DMS153 treated with DMSO at 0.1 percent for 48 hours (cell line): Measurements from ENCODE around the gene RNF208.
A peak's percentile ranks its signal among the peaks of the same experiment; 100 is the strongest.
"Not testable (repeated sequence)": the region's sequence is repeated elsewhere in the genome, so short reads cannot be mapped to it uniquely, and the experiment has no call there.

Experiments
- DNase-seq: peaks from one replicate; lab custom pipeline; 2025; ENCODE audit not compliant: unreplicated experiment; lab: John Stamatoyannopoulos, UW

RNF208 gene

GRCh38 chr9:137240318-137240840 is 18.3 kb upstream of the RNF208 start:
- DNase-seq: peak; percentile 98

DNA sequence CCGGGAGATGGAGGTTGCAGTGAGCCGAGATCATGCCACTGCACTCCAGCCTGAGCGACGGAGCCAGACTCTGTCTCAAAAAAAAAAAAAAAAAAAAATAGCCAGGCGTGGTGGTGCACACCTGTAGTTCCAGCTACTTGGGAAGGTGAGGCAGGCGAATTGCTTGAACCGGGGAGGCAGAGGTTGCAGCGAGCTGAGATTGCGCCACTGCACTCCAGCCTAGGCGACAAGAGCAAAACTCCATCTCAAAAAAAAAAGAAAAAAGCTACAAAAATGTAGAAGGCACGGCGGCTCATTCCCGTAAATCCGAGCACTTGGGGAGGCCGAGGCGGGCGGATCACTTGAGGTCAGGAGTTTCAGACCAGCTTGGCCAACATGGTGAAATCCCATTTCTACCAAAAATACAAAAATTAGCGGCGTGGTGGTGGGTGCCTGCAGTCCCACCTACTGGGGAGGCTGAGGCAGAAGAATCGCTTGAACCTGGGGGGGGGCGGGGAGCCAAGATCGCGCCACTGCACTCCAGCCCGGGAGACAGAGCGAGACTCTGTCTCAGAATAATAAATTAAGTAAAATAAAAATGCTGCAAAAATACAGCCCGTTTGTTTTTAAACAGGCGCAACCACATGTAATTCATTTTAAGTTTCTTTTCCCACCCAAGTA is 17.6 kb upstream of the RNF208 start:
- DNase-seq: not testable (repeated sequence)

GRCh38 chr9:137237759-137238726 is 16.0 kb upstream of the RNF208 start:
- peak; percentile 83 for DNase-seq

DNA sequence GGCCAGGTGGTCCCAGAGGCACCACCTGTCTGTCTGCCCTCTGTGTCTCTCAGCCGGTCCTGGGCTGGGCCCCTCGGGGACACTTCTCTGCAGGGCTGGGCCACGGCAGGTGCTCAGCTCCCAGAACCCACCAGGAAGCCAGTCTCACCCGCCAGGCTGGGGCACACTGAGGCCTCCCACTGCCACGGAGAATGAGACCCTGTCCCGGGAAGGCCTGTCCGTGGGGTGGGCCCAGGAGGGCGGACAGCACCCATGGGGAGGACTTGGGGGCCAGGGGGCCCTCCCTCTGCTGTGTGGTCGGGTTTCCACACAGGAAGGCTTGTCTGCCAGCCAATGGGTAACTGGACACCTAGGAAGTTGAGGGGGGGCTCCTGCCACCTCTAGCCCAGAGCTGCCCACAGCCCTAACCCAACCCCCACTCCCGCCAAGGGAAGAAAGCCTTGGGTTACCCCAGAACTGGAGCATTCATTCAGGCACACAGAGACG is 14.9 kb upstream of the RNF208 start:
- no peak for DNase-seq

DNA sequence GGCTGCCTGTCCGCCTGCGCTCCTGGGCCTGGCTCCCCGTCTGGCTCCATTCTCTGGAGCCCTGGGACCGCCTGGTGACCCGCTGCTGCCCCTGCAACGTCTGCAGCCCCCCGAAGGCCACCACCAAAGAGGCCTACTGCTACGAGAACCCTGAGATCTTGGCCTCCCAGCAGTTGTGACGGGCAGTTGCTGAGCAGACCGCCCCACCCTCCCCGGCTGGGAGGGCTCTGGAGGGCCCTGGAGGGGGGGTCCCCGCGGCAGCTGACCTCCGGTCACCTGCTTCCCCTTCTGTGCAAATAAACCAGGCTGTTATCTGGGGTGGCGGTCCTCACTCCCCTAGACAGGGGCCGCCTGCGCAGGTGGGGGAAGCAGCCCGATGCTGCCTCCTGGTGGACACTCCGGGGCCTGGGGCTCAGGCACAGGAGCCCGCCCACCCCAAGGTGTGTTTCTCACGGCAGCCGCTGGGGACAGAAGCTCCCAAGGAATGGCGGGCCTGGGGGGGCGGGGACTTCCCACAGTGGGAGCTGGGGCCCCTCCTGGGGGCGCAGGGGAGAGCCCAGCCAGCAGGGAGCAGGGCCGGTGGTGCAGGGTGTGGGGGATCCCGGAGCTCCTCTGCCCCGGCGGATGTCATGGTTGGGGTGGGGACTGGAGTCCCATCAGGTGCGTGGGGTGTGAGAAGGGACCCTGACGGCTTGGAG is 14.3 kb upstream of the RNF208 start:
- peak; percentile 53 for DNase-seq

GRCh38 chr9:137235424-137236237 is 13.6 kb upstream of the RNF208 start:
- DNase-seq: no peak

GRCh38 chr9:137234758-137235423 is 12.9 kb upstream of the RNF208 start:
- DNase-seq: no peak

- DNase-seq: no peak
These were observed 12.1 kb upstream of the RNF208 start for GRCh38 chr9:137234055-137234697.

GRCh38 chr9:137233143-137233980 is 11.3 kb upstream of the RNF208 start:
- peak; percentile 31 for DNase-seq

DNA sequence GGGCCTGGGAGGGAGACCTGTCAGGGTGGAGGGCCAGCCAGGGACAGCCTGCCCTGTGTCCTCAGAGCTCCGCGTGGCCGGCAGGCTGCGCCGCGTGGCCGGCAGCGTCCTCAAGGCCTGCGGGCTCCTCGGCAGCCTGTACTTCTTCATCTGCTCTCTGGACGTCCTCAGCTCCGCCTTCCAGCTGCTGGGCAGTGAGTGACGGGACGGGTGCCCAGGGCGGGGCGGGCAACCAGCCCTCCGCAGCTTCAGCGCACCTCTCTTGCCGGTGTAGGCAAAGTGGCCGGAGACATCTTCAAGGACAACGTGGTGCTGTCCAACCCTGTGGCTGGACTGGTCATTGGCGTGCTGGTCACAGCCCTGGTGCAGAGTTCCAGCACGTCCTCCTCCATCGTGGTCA is 10.5 kb upstream of the RNF208 start:
- no peak for DNase-seq

DNA sequence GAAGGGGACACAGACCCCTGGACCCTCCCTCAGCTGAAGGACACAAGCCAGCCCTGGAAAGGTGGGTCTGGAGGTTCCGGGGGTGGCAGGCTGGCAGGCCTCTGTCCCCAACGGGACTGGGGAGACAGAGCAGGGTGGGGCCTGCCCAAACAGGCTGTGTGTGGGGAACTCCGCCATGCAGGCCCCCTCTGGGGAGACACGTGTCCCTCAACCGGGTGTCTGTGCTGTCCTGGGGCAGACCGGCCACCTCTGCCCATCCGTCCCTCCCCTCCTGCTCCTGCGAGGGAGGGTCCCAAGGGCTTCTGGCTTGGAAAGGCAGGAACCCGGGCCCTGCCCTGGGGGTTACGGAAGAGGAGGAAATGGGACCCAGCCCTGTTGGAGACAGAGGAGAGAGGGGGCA is 10.1 kb upstream of the RNF208 start:
- no peak for DNase-seq

DNA sequence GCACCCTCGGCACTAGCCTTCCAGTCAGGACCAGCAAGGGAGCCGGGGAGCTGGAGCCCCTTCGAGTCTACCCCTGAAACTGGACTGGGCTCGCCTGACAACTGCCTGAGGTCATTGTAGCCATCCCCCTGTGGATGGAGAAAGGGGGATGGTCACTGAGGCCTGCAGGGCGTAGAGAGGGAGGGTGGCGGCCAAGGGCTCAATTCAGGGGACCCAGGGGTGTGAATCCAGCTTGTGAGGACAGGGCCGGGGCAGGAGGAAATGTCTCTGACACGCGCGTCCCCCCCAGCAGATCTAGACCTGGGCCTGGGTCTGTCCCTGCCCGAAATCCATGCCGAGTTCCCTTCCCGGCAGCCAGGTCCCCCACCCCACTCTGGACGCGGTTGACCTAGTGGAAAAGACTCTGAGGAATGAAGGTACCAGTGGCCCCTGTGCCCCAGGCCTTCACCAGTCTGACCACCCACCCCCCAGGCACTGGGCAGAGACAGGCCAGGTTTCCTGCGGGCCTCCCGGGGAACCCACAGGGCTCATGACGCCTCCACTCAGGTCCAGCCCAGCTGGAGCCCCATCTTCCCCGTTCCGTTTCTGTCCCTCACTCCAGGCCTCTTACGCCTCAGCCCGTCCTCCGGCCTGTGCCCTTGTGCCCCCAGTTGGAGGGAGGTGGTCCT is 9.5 kb upstream of the RNF208 start:
- DNase-seq: no peak

DNA sequence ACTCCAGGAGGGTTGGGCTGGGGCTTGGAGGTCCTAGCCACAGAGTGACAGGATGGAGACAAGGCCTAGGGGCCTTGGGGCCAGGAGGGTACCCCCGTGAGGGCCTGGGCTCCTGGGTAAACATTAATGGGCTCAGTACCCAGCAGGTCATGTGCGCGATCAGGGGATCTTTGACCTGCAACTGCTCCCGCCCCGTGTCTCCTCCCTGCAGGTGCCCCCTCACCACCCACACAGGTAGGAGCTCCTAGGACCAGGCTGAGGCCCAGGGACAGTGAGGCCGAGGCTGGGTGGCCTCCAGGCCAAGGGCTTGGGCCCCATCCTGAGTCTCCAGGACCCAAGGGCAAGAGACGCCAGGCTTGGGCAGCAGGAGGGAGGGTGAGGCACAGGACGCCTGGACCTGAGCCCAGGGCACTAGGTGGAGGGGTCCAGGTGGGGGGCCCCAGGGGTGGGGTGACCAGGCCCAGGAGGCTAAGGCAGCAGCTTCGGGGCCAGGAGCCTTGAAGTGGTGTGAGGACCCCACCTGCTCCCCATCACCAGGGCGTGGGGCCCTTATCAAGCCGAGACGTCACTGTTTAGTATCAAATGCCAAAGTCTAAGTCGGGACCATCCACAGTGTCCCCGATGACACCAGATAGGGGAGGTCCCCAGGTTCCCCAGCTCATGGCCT is 8.8 kb upstream of the RNF208 start, which contains the start of gene SLC34A3:
TSS of gene SLC34A3 (plus strand) at position 197 of the 667 bp plus-strand sequence. CDS start 802 bp downstream, outside the sequence.
- no peak for DNase-seq

DNA sequence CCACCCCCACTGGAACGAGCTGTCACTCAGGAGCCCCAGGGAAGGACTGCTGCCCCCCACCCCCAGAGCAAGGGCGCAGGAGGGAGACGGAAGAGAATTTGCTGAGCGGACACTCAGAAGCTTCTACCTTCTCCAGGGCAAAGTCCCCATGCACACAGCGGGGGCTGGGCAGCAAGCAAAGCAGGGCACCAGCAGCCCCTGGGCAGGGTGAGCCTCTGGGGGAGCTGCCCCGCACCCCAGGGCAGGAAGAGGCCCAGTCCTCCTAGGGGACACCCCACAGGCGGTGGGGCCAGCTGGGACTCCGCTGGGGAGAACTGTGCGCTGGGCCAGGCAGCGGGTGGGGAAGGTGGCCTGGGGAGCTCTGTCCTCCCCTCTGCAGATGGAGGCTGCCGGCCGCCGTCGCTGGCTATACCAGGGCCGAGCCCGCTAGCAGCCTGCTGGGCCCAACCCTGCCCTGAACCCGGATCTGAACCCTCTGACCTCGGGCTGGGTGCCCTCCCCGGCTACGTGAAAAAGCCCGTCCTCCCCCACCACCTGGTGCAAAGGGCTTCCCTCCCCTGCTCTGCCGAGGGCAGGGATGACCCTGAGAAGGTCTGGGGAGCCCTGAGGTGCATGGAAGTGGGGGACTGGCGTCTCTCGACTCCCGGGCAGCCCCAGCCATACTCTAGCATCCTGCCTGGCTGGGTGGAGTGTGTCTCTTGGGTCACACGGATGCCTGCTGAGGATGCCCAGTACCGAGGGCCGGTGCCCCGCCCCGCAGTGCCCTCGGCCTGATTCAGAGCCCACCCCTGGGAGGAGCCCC is 8.1 kb upstream of the RNF208 start:
- DNase-seq: no peak

DNA sequence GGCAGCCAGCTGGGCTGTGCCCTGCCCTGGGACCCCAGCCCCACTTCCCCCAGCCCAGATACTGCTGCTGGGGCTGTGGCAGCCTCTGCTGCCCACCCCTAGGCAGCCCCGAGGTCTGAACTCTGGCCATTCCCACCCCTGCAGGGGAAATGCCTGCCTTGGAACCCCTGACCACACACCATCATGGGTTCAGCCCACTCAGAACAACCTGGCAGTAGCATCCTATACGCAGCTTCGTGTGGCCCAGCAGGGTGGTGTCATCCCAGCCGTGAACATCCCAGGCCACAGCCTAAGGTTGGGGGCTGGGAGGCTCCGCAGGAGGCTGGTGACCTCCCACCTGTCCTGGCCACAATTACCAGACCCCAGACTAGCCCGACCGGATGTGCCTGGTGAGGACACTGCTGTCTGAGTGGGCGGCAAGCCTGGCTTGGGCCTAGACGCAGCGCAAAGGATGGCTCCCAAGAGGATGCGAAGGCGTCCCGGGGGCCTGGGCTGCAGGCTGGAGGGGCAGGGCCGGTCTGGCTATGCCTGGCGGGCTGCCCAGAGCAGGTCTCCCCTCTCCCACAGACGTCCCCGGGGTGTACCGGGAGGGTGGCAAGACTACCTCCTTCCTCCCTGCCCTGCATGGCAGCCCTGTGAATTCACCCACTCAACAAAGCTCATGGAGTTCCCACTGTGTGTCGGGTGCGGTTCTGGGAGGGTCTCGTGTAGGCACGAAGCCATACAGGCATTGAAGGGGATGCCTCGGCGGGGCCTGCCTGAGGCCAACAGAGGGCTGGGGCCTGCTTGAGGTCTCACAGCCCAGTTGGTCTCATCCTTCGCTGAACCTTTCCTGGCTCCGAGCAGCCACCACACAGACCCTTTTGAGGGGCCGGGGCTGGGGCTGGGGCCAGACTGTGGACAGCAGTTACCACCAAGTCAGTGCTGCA is 7.2 kb upstream of the RNF208 start:
- DNase-seq: no peak
